Astrocyte (in vitro differentiated cells and primary cell): Measurements from ENCODE around the gene MYOF. TPM values are rescaled to one million over a fixed set of nuclear protein-coding genes. Genes with fewer than 3 reads are reported as not detected.

Source experiments
- DNase-seq: peaks from one replicate; pipeline ENCODE4 v3.0.0-alpha.2; 2010; ENCODE audit warnings: low read depth
- FAIRE-seq: peaks from 2 replicates; lab custom pipeline; 2011; peaks lifted over from hg19 to GRCh38; lab: Jason Lieb, UNC
- H2AFZ ChIP-seq: 2 replicates; pipeline ENCODE4 v1.6.0; 2012; ENCODE audit warnings: low read depth, low read length, inconsistent platforms
- H3K27ac ChIP-seq: 2 replicates; pipeline ENCODE4 v1.5.1; 2011; ENCODE audit warnings: low read depth, low read length, inconsistent platforms
- H3K27me3 ChIP-seq: 2 replicates; pipeline ENCODE4 v1.6.0; 2011; ENCODE audit warnings: low read length, inconsistent platforms; ENCODE audit not compliant: insufficient read depth
- H3K36me3 ChIP-seq: 2 replicates; pipeline ENCODE4 v1.5.1; 2011; ENCODE audit warnings: low read length, inconsistent platforms; ENCODE audit not compliant: insufficient read depth
- H3K4me1 ChIP-seq: 2 replicates; pipeline ENCODE4 v1.5.1; 2011; ENCODE audit warnings: low read length, inconsistent platforms; ENCODE audit not compliant: insufficient read depth
- H3K4me2 ChIP-seq: 2 replicates; pipeline ENCODE4 v1.6.0; 2012; ENCODE audit warnings: low read length, inconsistent platforms
- H3K4me3 ChIP-seq: 2 replicates; pipeline ENCODE4 v1.5.1; 2011; ENCODE audit warnings: low read depth, mild to moderate bottlenecking, low read length, inconsistent platforms; ENCODE audit not compliant: insufficient read depth
- H3K79me2 ChIP-seq: 2 replicates; pipeline ENCODE4 v1.6.0; 2012; ENCODE audit warnings: mild to moderate bottlenecking, low read length, inconsistent platforms; ENCODE audit not compliant: insufficient read depth
- H3K9ac ChIP-seq: 2 replicates; pipeline ENCODE4 v1.6.0; 2012; ENCODE audit warnings: mild to moderate bottlenecking, low read length, inconsistent platforms
- H3K9me3 ChIP-seq: 2 replicates; pipeline ENCODE4 v1.5.1; 2012; ENCODE audit warnings: low read depth, mild to moderate bottlenecking, low read length, inconsistent platforms; ENCODE audit not compliant: insufficient read depth
- H4K20me1 ChIP-seq: 2 replicates; pipeline ENCODE4 v1.6.0; 2012; ENCODE audit warnings: low read length, inconsistent platforms; ENCODE audit not compliant: insufficient read depth
- H3K27ac Mint-ChIP-seq: one replicate; pipeline ENCODE4 v1.8.0; 2021; ENCODE audit warnings: mild to moderate bottlenecking, mixed read lengths; ENCODE audit not compliant: unreplicated experiment
- H3K27me3 Mint-ChIP-seq: one replicate; pipeline ENCODE4 v1.8.0; 2021; ENCODE audit warnings: low read depth, mixed read lengths; ENCODE audit not compliant: unreplicated experiment
- H3K36me3 Mint-ChIP-seq: one replicate; pipeline ENCODE4 v1.8.0; 2021; ENCODE audit warnings: low read depth, mixed read lengths; ENCODE audit not compliant: unreplicated experiment
- H3K4me1 Mint-ChIP-seq: one replicate; pipeline ENCODE4 v1.8.0; 2021; ENCODE audit warnings: low read depth, mixed read lengths; ENCODE audit not compliant: unreplicated experiment
- H3K4me3 Mint-ChIP-seq: one replicate; pipeline ENCODE4 v1.8.0; 2021; ENCODE audit warnings: mild to moderate bottlenecking, moderate library complexity, mixed read lengths; ENCODE audit not compliant: unreplicated experiment
- H3K9me3 Mint-ChIP-seq: one replicate; pipeline ENCODE4 v1.8.0; 2021; ENCODE audit warnings: mild to moderate bottlenecking, mixed read lengths; ENCODE audit not compliant: unreplicated experiment
- CTCF ChIP-seq: IDR thresholded peaks from 2 replicates; pipeline ENCODE4 v1.5.1; 2011; ENCODE audit warnings: low read depth, mild to moderate bottlenecking, inconsistent platforms, low read length, moderate library complexity; ENCODE audit not compliant: insufficient read depth
- EZH2 ChIP-seq: IDR thresholded peaks from 2 replicates; pipeline ENCODE4 v1.6.1; 2012; ENCODE audit warnings: mild to moderate bottlenecking, low read length, inconsistent platforms; ENCODE audit not compliant: insufficient read depth
- total RNA-seq: library from RNA; stranded (reverse); gene quantifications from 2 replicates; pipeline ENCODE4 v1.2.1, GENCODE V29; 2021

MYOF gene
- total RNA-seq, 1 donor from 2014 or later: 306 TPM

- Histone ChIP-seq H3K9me3 (no peaks in the 10 kb centered on the region), H3K4me2 (peak overlapping the region; percentile 54), H3K79me2 (peaks cover 87% of the 10 kb centered on the region), H3K27ac (peak overlapping the region; percentile 98), H3K27me3 (no peaks in the 10 kb centered on the region), H4K20me1 (no peaks in the 10 kb centered on the region), H3K4me1 (peaks cover 89% of the 10 kb centered on the region), H3K9ac (peak overlapping the region; percentile 82), H2AFZ (no peak overlapping the region), H3K4me3 (no peak overlapping the region), H3K36me3 (peaks cover 14% of the 10 kb centered on the region)
- DNase-seq (peak; percentile 92), FAIRE-seq (peak; percentile 23)
- no peak overlapping the region for H3K4me3 Mint-ChIP-seq
- H3K9me3 Mint-ChIP-seq: peaks cover 2% of the 10 kb centered on the region
- H3K27ac Mint-ChIP-seq: peak overlapping the region; percentile 95
- TF ChIP-seq EZH2 (no peak), CTCF (no peak)
- H3K4me1 Mint-ChIP-seq: peaks cover 63% of the 10 kb centered on the region
- peaks cover 24% of the 10 kb centered on the region for H3K36me3 Mint-ChIP-seq
- H3K27me3 Mint-ChIP-seq: no peaks in the 10 kb centered on the region
Measured at GRCh38 chr10:93465806-93466675, 16.1 kb downstream of the MYOF start.

- H2AFZ ChIP-seq: no peak overlapping the region
- H3K27me3 ChIP-seq: no peaks in the 10 kb centered on the region
- Mint-ChIP-seq H3K36me3 (peaks cover 26% of the 10 kb centered on the region), H3K9me3 (no peaks in the 10 kb centered on the region), H3K27ac (peak overlapping the region; percentile 95), H3K4me1 (peaks cover 62% of the 10 kb centered on the region), H3K27me3 (no peaks in the 10 kb centered on the region), H3K4me3 (no peak overlapping the region)
- H3K4me3 ChIP-seq: no peak overlapping the region
- H3K4me1 ChIP-seq: peaks cover 86% of the 10 kb centered on the region
- H3K36me3 ChIP-seq: peaks cover 19% of the 10 kb centered on the region
- peak overlapping the region; percentile 31 for H3K4me2 ChIP-seq
- peak overlapping the region; percentile 98 for H3K27ac ChIP-seq
- no peak for TF ChIP-seq CTCF
- TF ChIP-seq EZH2: no peak
- no peaks in the 10 kb centered on the region for H3K9me3 ChIP-seq
- H3K79me2 ChIP-seq: peaks cover 85% of the 10 kb centered on the region
- no peak for FAIRE-seq
- no peak for DNase-seq
- H4K20me1 ChIP-seq: no peaks in the 10 kb centered on the region
- H3K9ac ChIP-seq: peak overlapping the region; percentile 82
Measured at GRCh38 chr10:93464776-93465388, 17.3 kb downstream of the MYOF start.
